ENCODE data around the gene CFAP70.

Gene CFAP70

DNA sequence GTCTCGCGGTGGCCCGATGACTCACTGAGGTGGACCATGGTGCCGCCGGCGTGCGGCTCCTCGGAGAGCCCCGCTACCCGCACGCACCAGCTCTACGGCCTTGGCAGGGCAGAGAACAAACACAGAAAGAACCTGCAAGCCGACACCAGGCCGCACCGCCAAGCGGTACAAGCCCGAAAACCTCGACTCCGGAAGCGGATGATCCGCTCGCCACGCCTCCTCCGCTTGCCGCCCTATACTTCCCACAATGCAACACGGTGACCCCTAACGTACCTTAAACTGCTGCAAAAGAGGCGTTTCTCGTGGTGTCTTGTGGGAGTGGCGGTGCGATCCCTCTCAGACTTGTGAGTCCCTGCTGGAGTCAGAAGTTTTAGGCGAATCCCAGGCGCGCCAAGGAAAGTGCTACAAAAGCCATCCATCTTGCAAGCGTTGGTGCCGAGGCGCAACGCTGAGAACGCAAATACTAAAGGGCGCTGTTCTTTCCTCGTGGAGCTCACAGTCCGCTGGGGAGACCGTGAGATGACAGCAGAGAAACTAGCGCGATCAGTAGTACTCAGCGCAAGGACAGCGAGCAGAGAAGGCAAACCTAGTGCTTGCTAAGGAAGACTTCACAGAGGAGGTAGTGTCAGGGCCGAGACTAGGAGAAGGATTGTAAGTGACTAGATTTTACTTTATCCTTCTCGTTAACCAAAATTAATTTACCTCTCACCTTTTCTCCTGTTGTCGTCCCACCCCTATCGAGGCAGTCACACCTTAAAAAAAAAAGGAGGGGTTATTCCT, 106.0 kb downstream of the CFAP70 start, which contains the start of gene MRPS16:
Gene MRPS16, minus strand, starts transcription at position 200 of the 780 bp plus-strand sequence. Its CDS starts 162 bp downstream, at position 38.
- peak; percentile 98 for DNase-seq

DNA sequence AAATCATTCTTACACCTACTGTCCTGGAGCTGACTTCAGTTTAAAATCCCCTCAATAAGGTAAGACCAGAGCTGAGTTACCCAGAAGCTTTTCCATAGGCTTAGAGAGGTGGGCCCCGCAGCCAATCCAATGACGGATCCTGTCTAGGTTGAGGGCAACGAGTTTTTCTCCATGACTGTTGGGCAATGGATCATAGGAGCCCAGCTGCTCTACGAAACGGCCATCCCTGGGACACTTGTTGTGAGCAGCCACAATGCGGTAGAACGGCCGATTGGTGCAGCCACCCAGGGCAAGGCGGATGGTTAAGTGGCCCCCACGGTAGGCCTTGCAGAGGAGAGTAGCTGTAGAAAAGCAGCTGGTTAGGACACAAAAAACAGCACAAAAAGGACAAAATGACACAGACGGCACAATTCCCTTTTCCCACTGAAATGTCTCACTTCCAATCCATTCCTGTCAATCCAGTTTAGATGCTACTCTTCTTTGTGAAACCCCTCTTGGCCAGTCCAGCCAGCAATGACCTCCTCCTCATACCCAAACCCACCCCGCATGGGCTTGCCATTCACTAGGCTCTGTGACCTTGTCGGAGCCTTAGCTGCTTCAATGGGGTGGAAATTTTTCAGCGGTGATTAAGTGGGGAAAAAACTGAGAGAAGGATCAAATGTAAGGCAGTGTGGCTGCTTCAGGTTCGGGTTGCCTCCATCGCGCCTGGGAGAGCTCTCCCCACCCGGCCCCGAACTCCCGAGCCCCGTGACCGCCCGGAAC, 106.8 kb downstream of the CFAP70 start:
- DNase-seq = no peak

DNA sequence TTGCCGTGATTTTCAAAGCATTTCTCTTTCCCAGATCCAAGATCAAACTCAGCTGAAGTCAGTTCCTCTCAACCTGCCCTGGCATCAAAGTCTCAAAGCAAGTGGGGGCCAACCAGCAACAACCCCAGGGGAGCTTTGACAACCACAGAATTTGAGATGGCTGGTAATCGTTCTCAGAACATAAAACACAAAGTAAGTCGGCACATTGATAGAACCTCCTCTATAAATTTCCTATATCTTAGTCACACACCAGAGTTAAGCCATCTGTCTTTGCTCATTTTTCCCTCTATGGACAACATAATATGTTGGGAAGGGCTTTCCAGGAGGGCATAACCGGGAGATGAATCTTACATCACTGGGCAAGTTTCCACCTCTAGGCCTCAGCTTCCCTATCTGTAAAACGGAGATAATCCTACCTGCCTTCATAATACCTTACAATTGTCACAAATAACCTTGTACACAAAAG, 110.4 kb downstream of the CFAP70 start:
- peak; percentile 15 for DNase-seq

DNA sequence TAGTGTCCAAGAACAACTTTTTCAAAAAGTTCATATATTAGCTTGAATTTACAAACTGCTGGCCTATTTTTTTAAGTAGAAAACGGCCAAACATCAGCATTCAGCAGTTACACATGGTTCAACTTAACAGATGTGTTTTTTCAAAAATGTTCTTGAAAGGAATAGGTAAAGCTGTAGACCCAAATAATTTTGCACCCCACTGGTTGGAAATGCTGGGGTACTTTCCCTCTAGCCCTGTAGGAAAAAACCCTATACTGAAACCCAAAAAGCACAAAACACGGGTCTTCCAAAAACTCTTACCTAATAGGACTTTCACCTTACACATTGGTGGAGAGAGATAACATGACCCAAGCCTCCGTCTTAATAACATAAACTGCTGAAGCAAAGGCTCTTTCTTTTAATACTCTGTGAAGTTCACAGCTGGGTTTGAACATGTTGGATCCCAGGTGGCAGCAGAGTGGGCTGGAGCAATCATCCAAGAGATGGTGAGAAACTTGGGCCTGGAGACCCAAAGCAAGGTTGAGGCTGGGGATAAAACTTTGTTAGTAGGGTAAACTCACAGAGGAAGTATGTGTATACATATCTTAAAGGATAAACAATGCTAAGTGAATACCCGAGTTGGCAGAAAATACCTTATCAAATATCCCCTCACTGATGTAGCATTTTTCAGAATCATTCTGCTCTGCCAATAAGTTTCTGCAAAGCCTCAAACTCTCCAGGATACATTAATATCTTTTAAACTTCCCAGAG, 111.0 kb downstream of the CFAP70 start:
- DNase-seq = no peak

DNA sequence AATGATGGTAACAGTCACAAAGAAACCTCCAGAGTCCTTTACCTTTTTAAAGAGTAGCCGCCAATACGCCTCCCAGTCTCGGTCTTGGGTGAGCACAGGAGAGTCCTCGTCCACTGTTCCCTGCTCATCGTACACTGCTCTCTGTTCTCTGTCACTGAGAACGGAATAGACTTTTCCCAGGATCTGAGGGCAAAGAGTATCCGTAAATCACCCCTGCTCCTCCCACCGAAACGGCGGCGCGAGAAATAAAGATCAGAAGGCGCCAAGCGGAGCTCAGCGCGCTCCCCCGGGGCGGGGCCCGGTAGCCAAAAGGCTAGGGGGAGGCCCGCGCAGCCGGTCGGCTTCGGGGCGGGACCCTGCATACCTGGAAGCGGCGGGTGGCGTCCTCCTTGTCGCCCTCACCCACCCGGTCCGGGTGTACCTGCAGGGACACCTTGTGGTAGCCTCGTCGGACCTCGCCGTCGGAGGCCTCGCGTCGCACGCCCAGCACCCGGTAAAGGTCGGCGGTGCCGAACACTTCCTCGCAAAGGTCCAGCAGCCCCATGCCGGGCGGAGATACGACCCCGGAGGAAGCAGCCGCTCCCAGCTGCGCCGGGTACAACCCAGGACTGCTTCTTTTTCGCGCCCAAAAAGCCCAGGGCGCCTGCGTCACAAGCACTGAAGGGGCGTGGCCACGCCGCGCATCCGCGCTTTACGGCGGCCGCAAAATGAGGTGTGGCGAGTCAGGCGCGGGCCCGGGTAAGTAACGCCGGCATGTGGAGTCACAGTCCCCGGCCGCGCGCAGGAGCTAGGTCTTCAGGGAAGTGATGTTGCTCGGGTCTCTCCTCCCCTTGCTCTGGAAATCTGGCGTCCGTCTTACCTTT, 111.8 kb downstream of the CFAP70 start, which contains the start of gene DNAJC9:
Gene DNAJC9, minus strand, starts transcription at position 610 of the 863 bp plus-strand sequence. Its CDS starts 66 bp downstream, at position 544.
- peak; percentile 94 for DNase-seq

DNA sequence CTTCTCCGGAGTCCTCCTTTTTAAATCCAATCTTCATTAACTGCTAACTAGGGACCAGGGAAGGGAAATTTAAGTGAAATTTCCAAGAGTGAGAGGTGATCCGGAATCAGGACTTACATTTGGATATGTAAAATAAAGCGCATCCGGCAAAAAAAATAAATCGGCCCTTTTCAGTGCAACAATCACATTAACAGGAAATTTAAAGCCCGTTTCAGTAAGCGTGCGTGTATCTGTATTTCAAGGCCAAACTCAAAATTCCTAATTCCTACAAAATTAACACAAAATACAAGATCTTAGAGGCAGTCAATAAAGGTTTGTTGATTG, 112.4 kb downstream of the CFAP70 start:
- DNase-seq = no peak

DNA sequence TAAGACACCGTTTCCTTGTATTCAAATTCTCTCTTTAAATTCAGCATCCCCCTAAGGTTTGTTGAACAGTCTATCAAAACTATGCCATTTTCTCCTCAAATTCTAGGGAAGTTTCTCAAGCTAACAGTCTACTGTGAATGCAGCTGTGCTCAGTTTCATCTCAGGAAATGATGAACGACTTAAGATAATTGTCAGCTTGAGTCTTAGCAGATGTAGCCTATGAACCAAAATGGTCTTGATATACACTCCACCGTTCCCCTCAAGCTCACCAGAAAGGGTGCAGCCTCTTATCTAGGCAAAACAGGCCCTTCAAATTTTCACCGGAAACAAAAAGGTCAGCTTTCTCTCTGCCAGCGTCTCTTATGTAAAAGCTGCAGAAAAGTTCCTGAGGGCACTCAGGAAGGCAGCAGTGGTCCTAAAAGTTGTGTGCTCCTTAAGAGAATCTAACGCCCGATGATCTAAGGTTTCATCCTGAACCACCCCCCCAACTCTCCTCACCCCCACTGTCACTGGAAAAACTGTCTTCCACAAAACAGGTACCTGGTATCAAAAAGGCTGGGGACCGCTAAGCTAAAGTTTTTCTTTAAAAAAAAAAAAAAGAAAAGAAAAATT, 113.7 kb downstream of the CFAP70 start:
- DNase-seq = no peak

DNA sequence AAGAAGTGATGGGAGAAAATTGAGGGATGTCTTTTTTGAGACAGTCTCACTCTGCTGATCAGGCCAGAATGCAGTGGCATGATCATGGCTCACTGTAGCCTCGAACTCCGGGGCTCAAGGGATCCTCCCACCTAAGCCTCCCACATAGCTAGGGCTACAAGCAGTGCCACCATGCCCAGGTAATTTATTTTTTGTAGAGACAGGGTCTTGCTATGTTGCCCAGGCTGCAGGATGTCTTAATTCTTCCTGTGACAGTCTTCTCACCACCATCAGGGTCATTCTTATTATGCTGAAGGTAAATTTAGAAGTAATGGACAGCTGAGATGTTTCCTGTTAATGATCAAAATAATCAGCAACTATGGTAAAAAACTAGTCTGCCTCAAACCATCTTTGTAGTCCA, 118.8 kb downstream of the CFAP70 start:
- DNase-seq = no peak

DNA sequence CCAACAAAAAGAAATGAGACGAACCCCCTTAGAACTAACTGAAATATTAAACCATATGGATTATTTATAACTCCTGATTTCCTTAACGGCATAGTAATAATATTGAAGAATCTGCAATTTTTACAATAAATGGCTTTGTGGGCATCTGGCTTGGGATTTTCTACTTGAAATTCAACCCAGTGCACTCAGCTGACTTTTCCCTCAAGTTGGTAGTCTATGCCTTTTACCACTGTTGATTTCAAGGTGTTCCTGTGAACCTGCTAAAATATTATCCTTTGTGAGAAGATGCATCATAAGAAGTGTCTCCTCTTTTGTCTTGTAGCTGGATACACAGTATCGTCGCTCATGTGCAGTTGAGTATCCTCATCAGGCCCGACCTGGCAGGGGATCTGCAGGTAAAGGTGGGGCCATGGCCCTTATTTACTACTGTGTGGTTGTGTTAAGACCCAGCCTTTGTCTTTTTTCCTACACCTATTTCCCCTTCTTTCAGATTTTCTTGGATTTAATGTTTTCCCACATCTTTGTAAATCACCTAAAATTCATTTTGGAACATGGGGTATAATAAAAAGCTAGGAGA, 119.6 kb downstream of the CFAP70 start:
- no peak for DNase-seq

DNA sequence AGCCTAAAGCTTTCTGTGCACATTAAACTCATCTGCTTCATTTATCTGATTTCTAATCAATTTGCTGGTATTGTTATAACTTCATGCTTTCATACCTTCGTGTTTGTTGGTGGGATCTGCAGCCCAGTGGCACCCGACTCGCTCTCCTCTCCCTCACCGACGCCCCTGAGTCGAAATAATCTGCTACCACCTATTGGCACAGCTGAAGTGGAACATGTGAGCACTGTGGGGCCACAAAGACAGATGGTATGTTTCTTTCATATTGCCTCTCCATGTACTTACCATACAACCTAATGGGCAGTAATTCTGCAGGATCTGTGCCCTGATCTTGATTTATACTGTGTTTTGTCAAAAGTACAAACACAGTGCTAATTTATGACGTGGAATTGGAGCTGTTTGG, 124.0 kb downstream of the CFAP70 start:
- DNase-seq = no peak

DNA sequence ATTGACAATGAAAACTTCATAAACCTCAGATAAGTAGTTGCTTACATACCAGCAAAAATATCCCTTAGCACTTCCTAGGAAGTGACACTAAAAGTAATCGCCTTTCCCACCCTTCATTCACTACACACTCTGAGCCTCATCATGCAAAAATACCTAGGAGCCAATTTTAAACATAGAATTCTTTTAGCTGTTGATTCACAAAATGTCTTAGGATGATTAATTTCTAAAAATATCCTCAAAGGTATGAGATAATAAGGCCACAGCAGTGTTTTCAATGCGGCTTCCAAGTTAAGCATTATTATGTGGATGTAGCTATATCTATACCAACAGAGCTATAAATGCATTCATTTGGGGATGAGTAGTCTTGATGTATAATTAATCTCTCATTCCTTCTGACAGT, 124.8 kb downstream of the CFAP70 start:
- peak; percentile 17 for DNase-seq

DNA sequence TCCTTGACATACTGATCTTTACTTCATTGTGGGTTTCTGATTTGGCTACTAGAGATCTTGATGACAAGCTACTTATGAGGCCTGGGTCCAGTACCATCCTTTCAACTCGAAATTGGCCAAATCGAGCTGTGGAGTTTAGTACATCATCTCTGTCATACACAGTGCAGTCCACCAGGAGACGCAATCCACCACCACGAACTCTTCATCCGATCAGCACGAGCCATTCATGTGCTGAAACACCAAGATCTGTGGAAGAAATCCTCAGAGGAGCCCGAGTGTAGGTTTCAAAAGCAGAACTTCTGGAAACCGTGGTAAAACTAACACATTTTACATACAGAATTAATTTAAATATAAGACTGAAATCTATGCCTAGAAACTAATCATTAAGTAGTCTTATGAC, 125.8 kb downstream of the CFAP70 start:
- DNase-seq = no peak

DNA sequence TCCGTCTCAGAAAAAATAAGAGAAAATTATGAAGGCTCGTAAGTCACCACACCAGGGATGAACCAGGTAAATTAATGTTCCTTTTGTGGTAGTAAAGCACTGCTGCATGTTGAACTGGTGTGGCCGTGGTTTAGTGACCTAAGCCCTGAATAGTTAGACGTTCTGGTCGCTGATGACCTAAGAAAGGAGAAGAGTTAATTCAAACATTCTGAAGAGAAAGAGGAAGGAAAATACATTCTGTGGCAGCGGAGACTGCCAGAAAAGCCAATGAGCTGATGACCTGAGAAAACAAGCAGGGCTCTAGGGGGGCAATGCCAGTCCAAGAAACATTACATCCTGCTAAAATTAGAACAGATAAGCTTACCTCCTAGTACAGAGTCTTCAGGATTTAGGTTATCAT, 129.1 kb downstream of the CFAP70 start:
- DNase-seq = no peak

DNA sequence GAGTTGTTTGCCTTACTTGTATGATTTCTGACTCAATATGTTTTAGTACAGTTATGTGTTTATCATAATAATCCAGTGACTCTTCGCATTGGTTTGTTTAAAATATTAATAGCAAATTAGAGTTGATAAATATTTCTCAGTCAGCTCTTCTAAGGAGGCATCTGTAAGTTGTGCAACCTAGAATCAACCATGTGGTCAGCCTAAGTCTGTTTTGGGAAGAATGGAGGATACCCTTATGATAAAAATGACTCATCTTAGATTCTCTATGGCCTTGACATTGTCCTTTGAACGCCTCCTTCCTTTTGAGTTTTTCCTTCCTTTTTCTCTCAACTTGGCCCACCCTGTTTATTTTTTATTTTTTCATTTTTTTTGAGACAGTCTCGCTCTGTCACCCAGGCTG, 130.4 kb downstream of the CFAP70 start:
- DNase-seq = no peak

DNA sequence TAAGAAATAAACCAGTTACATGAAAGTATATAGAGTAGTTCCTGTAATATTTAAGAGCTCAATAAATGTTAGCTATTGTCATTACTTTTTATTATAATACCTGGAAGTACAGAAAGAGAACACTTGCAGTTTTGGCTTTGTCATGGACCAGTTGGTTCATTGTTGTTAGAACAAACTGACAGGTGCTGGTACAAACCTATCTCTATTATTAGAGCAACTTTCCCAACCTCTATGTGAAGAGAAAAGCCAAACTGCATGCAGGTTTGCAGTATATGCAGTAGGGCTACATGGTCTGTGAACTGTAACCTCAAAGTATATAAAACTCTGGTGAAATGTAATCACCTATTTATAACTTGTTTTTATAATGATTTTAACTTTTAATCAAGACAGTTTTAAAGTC, 132.0 kb downstream of the CFAP70 start:
- DNase-seq = no peak

DNA sequence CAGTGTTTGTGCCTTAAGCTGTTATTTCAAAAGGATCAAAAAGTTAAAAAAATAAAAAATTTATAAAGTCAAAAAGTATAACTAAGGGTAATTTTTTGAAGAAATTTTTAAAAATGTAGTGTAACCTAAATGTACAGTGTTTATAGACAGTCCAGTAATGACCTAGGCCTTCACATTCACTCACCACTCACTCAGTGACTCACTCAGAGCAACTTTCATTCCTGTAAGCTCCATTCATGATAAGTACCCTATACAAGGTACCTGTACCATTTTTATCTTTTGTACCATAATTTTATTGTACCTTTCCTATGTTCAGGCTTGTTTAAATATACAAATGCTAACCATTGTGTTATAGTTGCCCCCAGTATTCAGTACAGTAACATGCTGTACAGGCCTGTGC, 133.1 kb downstream of the CFAP70 start:
- DNase-seq = no peak

DNA sequence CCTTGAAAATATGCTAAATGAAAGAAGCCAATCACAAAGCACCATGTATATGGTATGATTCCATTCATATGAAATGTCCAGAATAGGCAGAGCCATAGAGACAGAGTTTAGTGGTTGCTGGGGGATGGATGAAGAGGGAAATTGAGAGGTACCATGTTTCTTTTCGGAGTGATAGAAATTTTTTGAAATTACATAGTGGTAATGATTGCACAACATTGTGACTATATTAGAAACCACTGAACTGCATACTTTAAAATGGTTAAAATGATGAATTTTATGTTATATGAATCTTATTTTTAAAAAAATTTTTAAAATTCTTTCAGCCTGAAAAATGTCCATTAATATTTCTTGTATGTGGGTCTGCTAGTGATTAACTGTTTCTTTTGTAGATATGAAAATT, 137.7 kb downstream of the CFAP70 start:
- peak; percentile 24 for DNase-seq

DNA sequence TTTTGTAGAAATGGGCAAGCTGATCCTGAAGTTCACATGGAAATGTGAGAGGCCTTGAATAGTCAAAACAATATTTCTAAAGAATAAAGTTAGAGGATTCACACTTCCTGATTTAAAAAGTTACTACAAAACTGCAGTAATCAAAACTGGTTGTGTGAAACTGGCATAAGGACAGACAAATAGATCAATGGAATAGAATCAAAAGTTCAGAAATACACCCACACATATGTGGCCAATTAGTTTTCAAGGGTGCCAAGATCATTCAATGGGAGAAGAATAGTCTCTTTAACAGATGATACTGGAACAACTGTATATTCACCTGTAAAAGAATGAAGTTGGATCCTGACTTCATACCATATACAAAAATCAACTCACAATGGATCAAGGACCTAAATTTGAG, 139.3 kb downstream of the CFAP70 start:
- DNase-seq = no peak

DNA sequence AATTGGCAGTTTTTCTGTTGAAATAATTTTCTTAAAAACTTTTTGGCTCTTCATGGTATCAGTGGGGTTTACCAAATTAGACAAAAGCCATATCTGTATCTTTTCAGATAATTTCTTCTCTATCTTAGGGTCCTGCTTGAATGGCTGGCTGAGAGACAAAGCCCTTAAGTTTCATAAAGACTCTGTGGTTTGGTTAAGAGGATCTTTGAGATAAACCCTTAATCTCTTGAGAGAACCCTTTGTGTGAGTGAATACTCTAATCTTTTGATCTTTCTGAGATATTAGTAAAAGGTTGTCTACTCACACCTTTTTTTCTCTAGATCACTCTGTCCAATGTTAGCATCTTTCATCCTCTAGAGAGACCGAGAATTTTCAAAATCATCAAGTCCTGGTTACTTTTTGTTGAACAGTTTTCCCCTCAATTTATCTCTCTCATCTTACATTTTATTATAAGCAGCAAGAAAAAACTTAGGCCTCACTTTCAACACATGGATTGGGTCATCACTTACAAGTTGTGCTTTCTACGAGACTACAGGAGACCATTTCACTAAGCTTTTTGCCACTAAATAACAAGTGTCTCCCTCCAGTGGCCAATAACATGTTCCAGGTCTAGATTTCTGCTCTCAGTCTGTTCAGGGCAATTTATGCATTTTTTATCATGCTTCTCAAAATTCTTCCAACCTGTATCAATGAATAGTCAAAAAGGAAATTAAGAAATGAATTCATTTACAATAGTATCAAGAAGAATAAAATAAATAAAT, 140.1 kb downstream of the CFAP70 start:
- DNase-seq = peak; percentile 21

DNA sequence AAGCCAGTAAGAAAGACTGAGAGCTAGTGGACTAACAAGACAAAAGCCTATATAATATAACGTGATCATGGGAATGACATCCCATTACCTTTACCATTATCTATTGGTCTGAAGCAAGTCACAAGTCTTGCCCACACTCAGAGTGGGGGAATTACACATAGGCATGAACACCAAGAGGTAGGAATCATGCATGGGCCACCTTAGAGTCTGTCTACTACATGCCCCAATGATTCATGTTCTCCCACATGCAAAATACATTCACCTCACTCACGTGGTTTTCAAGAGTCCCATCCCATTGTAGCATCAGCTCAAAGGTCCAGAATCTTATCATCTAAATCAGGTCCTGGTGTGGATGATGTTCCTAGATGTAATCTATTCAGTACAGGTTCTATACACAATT, 141.0 kb downstream of the CFAP70 start:
- no peak for DNase-seq

DNA sequence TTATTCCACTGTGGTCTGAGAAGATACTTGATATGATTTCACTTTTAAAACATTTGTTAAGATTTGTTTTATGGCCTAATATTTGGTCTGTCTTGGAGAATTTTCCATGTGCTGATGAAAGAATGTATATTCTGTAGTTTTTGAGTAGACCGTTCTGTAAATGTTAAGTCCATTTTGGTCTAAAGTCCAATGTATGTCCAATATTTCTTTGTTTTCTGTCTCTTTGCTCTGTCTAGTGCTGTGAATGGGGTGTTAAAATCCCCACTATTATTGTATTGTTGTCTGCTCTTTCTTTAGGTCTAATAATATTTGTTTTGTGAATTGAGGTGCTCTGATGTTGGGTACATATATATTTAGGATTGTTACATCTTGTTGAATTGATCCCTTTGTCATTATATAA, 142.9 kb downstream of the CFAP70 start:
- no peak for DNase-seq

Data from fibroblast of skin of back (primary cell).